Measurements from ENCODE around the gene CLIP1.

CLIP1 gene

GRCh38 chr12:122309564-122310121 lies 112.8 kb downstream of the CLIP1 start:
- peaks cover 8% of the 10 kb centered on the region; the same call in 1 of the 2 replicates for H3K36me3 ChIP-seq (ENCODE audit: insufficient read depth, low read length)
- H3K9ac ChIP-seq (ENCODE audit: low read depth, low read length), result no peak overlapping the region
- no peaks in the 10 kb centered on the region for H3K9me3 ChIP-seq (ENCODE audit: control insufficient read depth, insufficient read depth, low read length)

DNA sequence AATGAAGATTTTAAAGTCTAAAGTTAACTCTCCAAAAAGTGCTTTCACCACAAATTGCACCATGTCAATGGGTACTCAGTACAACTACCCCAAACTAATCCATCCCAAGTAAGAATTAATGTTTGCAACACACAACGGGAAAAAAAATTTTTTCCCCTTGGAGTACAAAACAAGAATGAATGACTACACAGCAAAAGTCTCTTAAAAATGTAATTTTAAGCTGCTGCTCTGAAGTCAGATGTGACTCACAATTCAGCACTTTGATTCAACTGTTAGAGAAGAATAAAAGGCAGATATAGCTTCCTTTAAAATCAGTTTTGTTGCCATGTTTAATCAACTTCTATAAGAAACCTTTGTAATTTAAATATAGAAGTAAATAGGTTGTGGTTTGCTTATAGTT lies 113.7 kb downstream of the CLIP1 start:
- Histone ChIP-seq H3K4me1 (ENCODE audit: insufficient read depth, low read length) (no peaks in the 10 kb centered on the region), H3K9me3 (ENCODE audit: control insufficient read depth, insufficient read depth, low read length) (no peaks in the 10 kb centered on the region), H3K36me3 (ENCODE audit: insufficient read depth, low read length) (peaks cover 8% of the 10 kb centered on the region; the same call in 1 of the 2 replicates), H3K9ac (ENCODE audit: low read depth, low read length) (no peak overlapping the region)

More at GRCh38 chr12:122309564-122310121, 112.8 kb downstream of the CLIP1 start:
- no peaks in the 10 kb centered on the region for H3K4me1 ChIP-seq (ENCODE audit: insufficient read depth, low read length)

DNA sequence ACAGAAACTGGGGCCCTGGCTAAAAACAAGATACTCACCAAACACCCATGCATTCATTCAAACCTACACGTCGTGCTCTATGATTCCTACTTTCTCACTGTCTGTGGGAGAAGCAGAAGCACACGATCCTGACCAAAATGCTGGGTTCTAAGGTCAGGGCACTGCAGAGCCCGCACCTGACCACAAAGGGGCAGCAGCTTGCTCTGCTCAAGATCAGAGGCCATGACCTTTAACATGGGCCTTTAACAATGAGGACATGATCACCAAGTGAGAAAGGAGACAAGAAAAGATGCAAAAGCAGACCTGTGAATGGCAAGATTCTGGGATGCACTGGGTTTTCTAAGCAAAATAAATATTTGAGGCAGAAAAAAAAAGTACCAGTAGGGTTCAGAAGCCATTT lies 116.1 kb downstream of the CLIP1 start:
- Histone ChIP-seq H3K36me3 (ENCODE audit: insufficient read depth, low read length) (peaks cover 8% of the 10 kb centered on the region; the same call in 1 of the 2 replicates), H3K9me3 (ENCODE audit: control insufficient read depth, insufficient read depth, low read length) (no peaks in the 10 kb centered on the region), H3K4me1 (ENCODE audit: insufficient read depth, low read length) (no peaks in the 10 kb centered on the region), H3K9ac (ENCODE audit: low read depth, low read length) (no peak overlapping the region)

GRCh38 chr12:122304924-122305323 lies 117.5 kb downstream of the CLIP1 start:
- Histone ChIP-seq H3K4me1 (ENCODE audit: insufficient read depth, low read length) (no peaks in the 10 kb centered on the region), H3K36me3 (ENCODE audit: insufficient read depth, low read length) (peaks cover 8% of the 10 kb centered on the region; the same call in 1 of the 2 replicates), H3K9me3 (ENCODE audit: control insufficient read depth, insufficient read depth, low read length) (no peaks in the 10 kb centered on the region), H3K9ac (ENCODE audit: low read depth, low read length) (no peak overlapping the region)

DNA sequence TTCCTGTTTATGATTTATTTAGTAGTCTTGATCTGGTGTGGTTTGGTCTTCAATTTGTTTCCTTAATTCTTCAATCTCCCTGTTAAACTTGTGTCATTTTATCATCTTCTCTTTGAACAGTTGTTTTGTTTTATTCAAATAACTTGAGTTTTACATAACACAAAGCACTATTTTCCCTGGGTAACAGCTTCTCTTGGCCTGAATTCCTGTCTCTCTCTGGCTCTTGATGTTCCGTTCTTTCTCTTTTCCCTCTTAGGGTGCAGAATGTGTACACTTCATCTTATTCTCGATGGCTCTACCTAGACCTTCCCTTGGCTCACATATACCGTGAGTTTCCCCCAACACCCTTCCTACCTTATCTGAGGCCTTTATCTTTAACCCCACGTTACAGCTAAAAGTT lies 119.4 kb downstream of the CLIP1 start:
- Histone ChIP-seq H3K36me3 (ENCODE audit: insufficient read depth, low read length) (peaks cover 6% of the 10 kb centered on the region; the same call in 1 of the 2 replicates), H3K9ac (ENCODE audit: low read depth, low read length) (no peak overlapping the region), H3K9me3 (ENCODE audit: control insufficient read depth, insufficient read depth, low read length) (no peaks in the 10 kb centered on the region), H3K4me1 (ENCODE audit: insufficient read depth, low read length) (no peaks in the 10 kb centered on the region)

DNA sequence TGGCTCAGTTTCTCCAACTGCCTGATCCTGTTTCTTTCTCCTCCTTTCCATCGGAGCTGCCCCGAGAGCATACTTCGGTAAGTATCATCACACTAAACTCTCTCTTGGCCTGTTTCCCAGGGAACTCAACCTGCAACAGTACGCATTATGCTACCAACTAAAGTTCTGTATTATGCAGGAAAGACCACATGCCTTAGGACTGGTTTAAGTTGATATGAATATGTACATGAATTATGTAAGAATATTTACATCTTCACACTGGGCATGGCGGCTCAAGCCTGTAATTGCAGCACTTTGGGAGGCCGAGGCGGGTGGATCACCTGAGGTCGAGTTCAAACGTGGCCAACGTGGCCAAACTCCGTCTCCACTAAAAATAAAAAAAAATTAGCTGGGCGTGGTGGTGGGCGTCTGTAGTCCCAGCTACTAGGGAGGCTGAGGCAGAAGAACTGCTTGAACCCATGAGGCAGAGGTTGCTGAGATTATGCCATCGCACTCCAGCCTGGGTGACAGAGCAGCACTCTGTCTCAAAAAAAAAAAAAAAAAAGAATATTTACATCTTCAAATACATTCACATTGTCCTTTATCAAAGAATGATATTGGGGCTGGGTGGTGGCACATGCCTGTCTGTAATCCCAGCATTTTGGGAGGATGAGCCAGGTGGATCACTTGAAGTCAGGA lies 124.3 kb downstream of the CLIP1 start:
- no peaks in the 10 kb centered on the region for H3K36me3 ChIP-seq (ENCODE audit: insufficient read depth, low read length)
- no peak overlapping the region for H3K9ac ChIP-seq (ENCODE audit: low read depth, low read length)
- H3K4me1 ChIP-seq (ENCODE audit: insufficient read depth, low read length), result no peaks in the 10 kb centered on the region
- H3K9me3 ChIP-seq (ENCODE audit: control insufficient read depth, insufficient read depth, low read length), result no peaks in the 10 kb centered on the region

DNA sequence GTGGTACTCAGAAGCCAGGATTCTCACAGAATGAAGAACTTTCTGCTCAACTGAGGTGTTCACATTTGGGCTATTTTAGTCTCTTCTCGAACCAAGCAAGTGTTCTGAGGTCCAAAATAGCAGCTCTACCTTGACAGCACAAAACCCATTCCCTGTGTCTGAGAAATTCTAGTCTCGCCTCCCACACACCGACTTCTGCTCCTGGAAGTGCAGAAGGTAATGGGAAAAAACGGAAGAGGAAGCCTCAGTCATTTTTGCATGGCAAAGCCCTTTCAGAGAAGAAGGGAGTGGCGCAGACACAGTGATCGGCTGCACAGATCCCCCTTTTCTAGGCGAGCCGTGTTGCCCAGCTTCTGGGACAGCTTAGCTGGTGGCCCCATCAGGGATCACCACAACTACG lies 125.0 kb downstream of the CLIP1 start:
- H3K36me3 ChIP-seq (ENCODE audit: insufficient read depth, low read length), result no peaks in the 10 kb centered on the region
- H3K9me3 ChIP-seq (ENCODE audit: control insufficient read depth, insufficient read depth, low read length), result no peaks in the 10 kb centered on the region
- no peak overlapping the region for H3K9ac ChIP-seq (ENCODE audit: low read depth, low read length)
- H3K4me1 ChIP-seq (ENCODE audit: insufficient read depth, low read length), result no peaks in the 10 kb centered on the region

GRCh38 chr12:122295877-122296276 lies 126.6 kb downstream of the CLIP1 start:
- Histone ChIP-seq H3K36me3 (ENCODE audit: insufficient read depth, low read length) (no peaks in the 10 kb centered on the region), H3K9me3 (ENCODE audit: control insufficient read depth, insufficient read depth, low read length) (no peaks in the 10 kb centered on the region), H3K9ac (ENCODE audit: low read depth, low read length) (no peak overlapping the region), H3K4me1 (ENCODE audit: insufficient read depth, low read length) (no peaks in the 10 kb centered on the region)

DNA sequence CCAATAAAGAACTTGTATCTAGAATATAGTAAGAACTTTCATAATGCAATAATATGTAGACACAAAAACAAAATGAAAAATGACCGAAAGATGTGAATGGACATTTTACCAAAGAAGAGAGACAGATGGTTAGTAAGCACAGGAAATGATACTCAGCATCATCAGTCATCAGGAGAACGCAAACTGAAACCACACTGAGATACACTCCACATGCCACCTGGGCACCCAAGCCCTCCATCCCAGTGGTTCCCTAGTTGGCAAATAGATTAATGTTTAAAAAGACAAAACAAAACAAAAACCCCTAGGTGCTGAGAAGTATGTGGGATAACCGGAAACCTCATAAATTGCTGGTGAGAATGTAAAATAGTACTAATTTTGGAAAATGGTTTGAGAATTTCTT lies 129.4 kb downstream of the CLIP1 start:
- H3K4me1 ChIP-seq (ENCODE audit: insufficient read depth, low read length), result no peaks in the 10 kb centered on the region
- no peaks in the 10 kb centered on the region for H3K36me3 ChIP-seq (ENCODE audit: insufficient read depth, low read length)
- no peak overlapping the region for H3K9ac ChIP-seq (ENCODE audit: low read depth, low read length)
- no peaks in the 10 kb centered on the region for H3K9me3 ChIP-seq (ENCODE audit: control insufficient read depth, insufficient read depth, low read length)

DNA sequence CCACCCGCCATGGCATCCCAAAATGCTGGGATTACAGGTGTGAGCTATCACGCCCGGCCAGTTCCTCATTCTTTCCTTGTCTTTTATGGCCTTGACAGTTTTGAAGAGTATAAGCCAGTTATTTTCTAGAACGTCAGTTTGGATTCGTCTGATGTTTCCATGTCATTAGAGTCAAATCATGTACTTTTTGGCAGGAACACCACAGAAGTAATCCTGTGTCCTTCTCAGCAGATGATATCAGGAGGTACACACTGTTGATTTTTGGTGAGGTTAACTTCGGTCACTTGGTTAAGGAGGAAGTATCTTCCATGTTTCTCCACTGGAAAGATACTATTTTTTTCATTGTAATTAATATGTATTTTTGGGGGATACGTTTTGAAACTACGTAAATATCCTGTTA lies 131.0 kb downstream of the CLIP1 start:
- no peaks in the 10 kb centered on the region for H3K4me1 ChIP-seq (ENCODE audit: insufficient read depth, low read length)
- H3K36me3 ChIP-seq (ENCODE audit: insufficient read depth, low read length), result no peaks in the 10 kb centered on the region
- H3K9ac ChIP-seq (ENCODE audit: low read depth, low read length), result no peak overlapping the region
- no peaks in the 10 kb centered on the region for H3K9me3 ChIP-seq (ENCODE audit: control insufficient read depth, insufficient read depth, low read length)

DNA sequence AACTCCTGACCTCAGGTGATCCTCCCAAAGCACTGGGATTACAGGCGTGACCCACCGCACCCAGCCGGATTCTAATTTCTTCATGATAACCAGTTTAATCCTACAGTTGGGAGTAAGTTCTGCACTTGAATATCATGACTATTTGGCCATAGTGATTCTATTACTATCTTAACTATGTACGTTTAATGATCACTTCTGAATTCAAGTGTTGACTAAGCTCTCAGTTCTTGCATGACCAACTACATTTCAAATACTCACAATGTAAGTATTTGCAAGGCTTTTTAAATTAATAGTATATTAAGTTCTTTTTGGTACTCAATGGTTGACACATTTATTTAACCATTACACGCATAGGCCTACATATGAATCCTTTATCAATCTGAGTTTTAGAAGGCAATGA lies 138.8 kb downstream of the CLIP1 start:
- Histone ChIP-seq H3K36me3 (ENCODE audit: insufficient read depth, low read length) (no peaks in the 10 kb centered on the region), H3K9ac (ENCODE audit: low read depth, low read length) (no peak overlapping the region), H3K9me3 (ENCODE audit: control insufficient read depth, insufficient read depth, low read length) (no peaks in the 10 kb centered on the region), H3K4me1 (ENCODE audit: insufficient read depth, low read length) (peaks cover 6% of the 10 kb centered on the region)

GRCh38 chr12:122282061-122282460 lies 140.4 kb downstream of the CLIP1 start:
- no peak overlapping the region for H3K9ac ChIP-seq (ENCODE audit: low read depth, low read length)

GRCh38 chr12:122276242-122276641 lies 146.2 kb downstream of the CLIP1 start:
- no peaks in the 10 kb centered on the region; the same call in 1 of the 2 replicates for H3K36me3 ChIP-seq (ENCODE audit: insufficient read depth, low read length)

More at GRCh38 chr12:122282061-122282460, 140.4 kb downstream of the CLIP1 start:
- H3K4me1 ChIP-seq (ENCODE audit: insufficient read depth, low read length), result peaks cover 6% of the 10 kb centered on the region
- no peaks in the 10 kb centered on the region; the same call in 1 of the 2 replicates for H3K36me3 ChIP-seq (ENCODE audit: insufficient read depth, low read length)
- no peaks in the 10 kb centered on the region for H3K9me3 ChIP-seq (ENCODE audit: control insufficient read depth, insufficient read depth, low read length)

GRCh38 chr12:122275459-122275858 lies 147.0 kb downstream of the CLIP1 start:
- Histone ChIP-seq H3K9me3 (ENCODE audit: control insufficient read depth, insufficient read depth, low read length) (no peaks in the 10 kb centered on the region), H3K4me1 (ENCODE audit: insufficient read depth, low read length) (no peaks in the 10 kb centered on the region; the same call in 1 of the 2 replicates), H3K36me3 (ENCODE audit: insufficient read depth, low read length) (no peaks in the 10 kb centered on the region; the same call in 1 of the 2 replicates), H3K9ac (ENCODE audit: low read depth, low read length) (no peak overlapping the region)

More at GRCh38 chr12:122276242-122276641, 146.2 kb downstream of the CLIP1 start:
- H3K4me1 ChIP-seq (ENCODE audit: insufficient read depth, low read length), result no peaks in the 10 kb centered on the region; the same call in 1 of the 2 replicates
- H3K9me3 ChIP-seq (ENCODE audit: control insufficient read depth, insufficient read depth, low read length), result no peaks in the 10 kb centered on the region
- H3K9ac ChIP-seq (ENCODE audit: low read depth, low read length), result no peak overlapping the region
